ENCODE data around the gene FAU.

FAU gene

GRCh38 chr11:65135633-65136145, 13.8 kb upstream of the FAU start:
- no peak for DNase-seq

- DNase-seq, result peak; percentile 97
These were observed 13.2 kb upstream of the FAU start for GRCh38 chr11:65134952-65135632.

- peak; percentile 84 for DNase-seq
These were observed 12.5 kb upstream of the FAU start, which contains the start of gene SYVN1 for GRCh38 chr11:65134240-65134951. Gene SYVN1 (minus strand): TSS chr11:65134519. CDS start chr11:65133601, 918 bp downstream.

- no peak for DNase-seq
These were observed 11.8 kb upstream of the FAU start for GRCh38 chr11:65133724-65134123.

- no peak for DNase-seq
These were observed 11.2 kb upstream of the FAU start for GRCh38 chr11:65132988-65133700.

GRCh38 chr11:65132238-65132987, 10.5 kb upstream of the FAU start:
- no peak for DNase-seq

GRCh38 chr11:65131895-65132237, 9.9 kb upstream of the FAU start:
- no peak for DNase-seq

- DNase-seq, result no peak
These were observed 9.5 kb upstream of the FAU start for GRCh38 chr11:65131417-65131776.

GRCh38 chr11:65130631-65131416, 8.9 kb upstream of the FAU start:
- no peak for DNase-seq

GRCh38 chr11:65129649-65130441, 7.9 kb upstream of the FAU start:
- DNase-seq, result no peak

GRCh38 chr11:65128182-65129145, 6.5 kb upstream of the FAU start:
- no peak for DNase-seq

GRCh38 chr11:65127473-65128181, 5.7 kb upstream of the FAU start:
- no peak for DNase-seq

- DNase-seq, result no peak
These were observed 4.8 kb upstream of the FAU start for GRCh38 chr11:65126624-65127274.

- no peak for DNase-seq
These were observed 3.5 kb upstream of the FAU start for GRCh38 chr11:65125197-65126056.

- DNase-seq, result no peak
These were observed 2.7 kb upstream of the FAU start for GRCh38 chr11:65124480-65125196.

- no peak for DNase-seq
These were observed 478 bp downstream of the FAU start for GRCh38 chr11:65121447-65121864.

GRCh38 chr11:65120831-65121230, 1.1 kb downstream of the FAU start:
- no peak for DNase-seq
